ENCODE results near the gene TGFBR1.

DNA sequence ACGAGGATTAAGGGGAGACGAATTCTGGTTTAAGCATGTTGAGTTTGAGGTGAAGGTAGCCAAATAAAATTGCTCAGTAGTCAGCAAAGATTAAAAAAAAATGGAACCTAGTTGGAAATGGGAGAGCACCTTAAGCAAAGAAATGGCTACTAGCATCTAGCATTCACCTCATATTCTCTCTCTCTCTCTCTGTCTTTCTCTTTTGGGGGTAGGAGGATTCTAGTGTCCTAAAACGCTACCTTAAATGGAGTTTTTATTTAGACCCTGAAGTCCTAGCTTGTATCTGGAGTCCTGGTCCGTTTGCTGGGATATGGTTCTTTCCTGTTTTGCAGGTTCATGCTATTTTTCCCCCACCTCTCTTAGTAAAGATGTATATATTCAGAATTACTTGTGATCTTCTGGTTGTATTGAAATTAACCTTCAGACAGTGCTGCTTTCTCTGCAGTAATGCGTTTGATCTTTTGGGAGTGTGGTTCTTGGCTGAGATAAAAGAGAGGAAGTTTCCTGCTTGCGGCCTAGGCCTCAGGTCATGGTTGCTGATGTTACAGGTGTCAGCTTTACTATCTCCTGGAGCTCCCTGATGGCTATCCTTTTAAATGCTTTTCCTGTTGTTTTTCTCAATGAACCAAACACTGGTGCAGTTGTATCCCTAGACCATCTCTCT lies 8.0 kb downstream of the TGFBR1 start:
- TF ChIP-seq, protein P1, sequence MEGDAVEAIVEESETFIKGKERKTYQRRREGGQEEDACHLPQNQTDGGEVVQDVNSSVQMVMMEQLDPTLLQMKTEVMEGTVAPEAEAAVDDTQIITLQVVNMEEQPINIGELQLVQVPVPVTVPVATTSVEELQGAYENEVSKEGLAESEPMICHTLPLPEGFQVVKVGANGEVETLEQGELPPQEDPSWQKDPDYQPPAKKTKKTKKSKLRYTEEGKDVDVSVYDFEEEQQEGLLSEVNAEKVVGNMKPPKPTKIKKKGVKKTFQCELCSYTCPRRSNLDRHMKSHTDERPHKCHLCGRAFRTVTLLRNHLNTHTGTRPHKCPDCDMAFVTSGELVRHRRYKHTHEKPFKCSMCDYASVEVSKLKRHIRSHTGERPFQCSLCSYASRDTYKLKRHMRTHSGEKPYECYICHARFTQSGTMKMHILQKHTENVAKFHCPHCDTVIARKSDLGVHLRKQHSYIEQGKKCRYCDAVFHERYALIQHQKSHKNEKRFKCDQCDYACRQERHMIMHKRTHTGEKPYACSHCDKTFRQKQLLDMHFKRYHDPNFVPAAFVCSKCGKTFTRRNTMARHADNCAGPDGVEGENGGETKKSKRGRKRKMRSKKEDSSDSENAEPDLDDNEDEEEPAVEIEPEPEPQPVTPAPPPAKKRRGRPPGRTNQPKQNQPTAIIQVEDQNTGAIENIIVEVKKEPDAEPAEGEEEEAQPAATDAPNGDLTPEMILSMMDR (IDR thresholded peaks at IDR 0.05) = no peak
- TF ChIP-seq POLR2A (IDR thresholded peaks at IDR 0.05) (no peak), POLR2AphosphoS5 (IDR thresholded peaks at IDR 0.05) (no peak), EP300 (IDR thresholded peaks at IDR 0.05; ENCODE audit: low read depth) (no peak)
